HEK293 (cell line): ENCODE data around the gene TULP1.

Experiments used
- CTCF ChIA-PET: fragments of 350-600 bp; formaldehyde crosslinking; extraction: SDS; loops from one replicate; lab custom pipeline; 2021; ENCODE audit warnings: antibody characterized with exemption; lab: Yijun Ruan, JAX
- POLR2A ChIA-PET: fragments of 300-600 bp; formaldehyde crosslinking; extraction: SDS; loops from one replicate; lab custom pipeline; 2020; ENCODE audit warnings: antibody characterized with exemption, inconsistent platforms; lab: Yijun Ruan, JAX
- H3K27ac ChIP-seq: fragments of 200-500 bp; sonication (Bioruptor generic); 2 replicates; pipeline ENCODE4 v1.5.1; 2014; ENCODE audit warnings: low read depth, low read length, control low read depth, inconsistent platforms; ENCODE audit errors: extremely low read depth
- H3K36me3 ChIP-seq, 2 experiments: fragments of 200-500 bp in 1 of 2; sonication (Bioruptor generic) in 1 of 2; 1 replicate in 1 of 2; 2 replicates in 1 of 2; pipeline ENCODE4 v1.5.1; 2014 to 2017; ENCODE audit warnings: inconsistent platforms in 2 of 2, low read length in 2 of 2; ENCODE audit not compliant: control insufficient read depth in 2 of 2, insufficient read depth in 1 of 2
- H3K4me1 ChIP-seq: fragments of 200-500 bp; sonication (Bioruptor generic); 2 replicates; pipeline ENCODE4 v1.5.1; 2014; ENCODE audit warnings: mild to moderate bottlenecking, low read length, inconsistent platforms; ENCODE audit not compliant: control insufficient read depth, insufficient read depth
- H3K4me3 ChIP-seq: 2 replicates; pipeline ENCODE4 v1.5.1; 2011; ENCODE audit warnings: low read depth, mild to moderate bottlenecking, control low read depth, low read length, moderate library complexity
- H3K9me3 ChIP-seq: fragments of 200-500 bp; sonication (Bioruptor generic); 2 replicates; pipeline ENCODE4 v1.5.1; 2014; ENCODE audit warnings: low read depth, low read length, inconsistent platforms; ENCODE audit not compliant: control insufficient read depth, insufficient read depth
- GLI4 ChIP-seq: fragments of 450-650 bp; formaldehyde crosslinking; IDR thresholded peaks from 2 replicates; pipeline ENCODE4 v1.5.1; 2016; ENCODE audit warnings: missing biosample characterization, missing genetic modification characterization
- IKZF3 ChIP-seq: fragments of 450-650 bp; IDR thresholded peaks from 2 replicates; pipeline ENCODE4 v1.5.0; 2018; ENCODE audit warnings: missing biosample characterization, mild to moderate bottlenecking, missing genetic modification characterization, moderate library complexity
- KLF10 ChIP-seq: fragments of 450-650 bp; IDR thresholded peaks from 2 replicates; pipeline ENCODE4 v1.5.1; 2018; ENCODE audit warnings: missing biosample characterization, mild to moderate bottlenecking, missing genetic modification characterization
- KLF16 ChIP-seq: fragments of 450-650 bp; formaldehyde crosslinking; IDR thresholded peaks from 2 replicates; pipeline ENCODE4 v1.5.1; 2017; ENCODE audit warnings: missing biosample characterization, missing genetic modification characterization
- KLF9 ChIP-seq: fragments of 450-650 bp; formaldehyde crosslinking; IDR thresholded peaks from 2 replicates; pipeline ENCODE4 v1.5.1; 2016; ENCODE audit warnings: missing biosample characterization, missing genetic modification characterization, low read depth
- MEIS1 ChIP-seq: sonication (generic); formaldehyde crosslinking; IDR thresholded peaks from 2 replicates; pipeline ENCODE4 v1.8.1; 2022; ENCODE audit warnings: missing genetic modification reagents, mild to moderate bottlenecking, borderline replicate concordance
- OSR2 ChIP-seq: fragments of 450-650 bp; formaldehyde crosslinking; IDR thresholded peaks from 2 replicates; pipeline ENCODE4 v1.5.1; 2016; ENCODE audit warnings: missing biosample characterization, missing genetic modification characterization
- SCRT2 ChIP-seq: fragments of 450-650 bp; formaldehyde crosslinking; IDR thresholded peaks from 2 replicates; pipeline ENCODE4 v1.5.1; 2016; ENCODE audit warnings: missing biosample characterization, missing genetic modification characterization
- ZBTB17 ChIP-seq: fragments of 450-650 bp; formaldehyde crosslinking; IDR thresholded peaks from 2 replicates; pipeline ENCODE4 v1.5.1; 2016; ENCODE audit warnings: missing biosample characterization, missing genetic modification characterization
- ZFHX2 ChIP-seq: fragments of 450-650 bp; formaldehyde crosslinking; conservative IDR thresholded peaks from 2 replicates; pipeline ENCODE4 v1.5.1; 2016; ENCODE audit warnings: missing biosample characterization, missing genetic modification characterization
- ZNF140 ChIP-seq: fragments of 450-650 bp; formaldehyde crosslinking; IDR thresholded peaks from 2 replicates; pipeline ENCODE4 v1.5.1; 2016; ENCODE audit warnings: missing biosample characterization, missing genetic modification characterization
- ZNF169 ChIP-seq: fragments of 450-650 bp; formaldehyde crosslinking; IDR thresholded peaks from 2 replicates; pipeline ENCODE4 v1.5.1; 2016; ENCODE audit warnings: missing biosample characterization, missing genetic modification characterization
- ZNF175 ChIP-seq: fragments of 450-650 bp; formaldehyde crosslinking; IDR thresholded peaks from 2 replicates; pipeline ENCODE4 v1.5.1; 2016; ENCODE audit warnings: missing biosample characterization, missing genetic modification characterization
- ZNF19 ChIP-seq: fragments of 450-650 bp; formaldehyde crosslinking; IDR thresholded peaks from 2 replicates; pipeline ENCODE4; 2016; ENCODE audit warnings: missing biosample characterization, missing genetic modification characterization, low read depth
- ZNF2 ChIP-seq: fragments of 450-650 bp; formaldehyde crosslinking; IDR thresholded peaks from 2 replicates; pipeline ENCODE4 v1.5.1; 2016; ENCODE audit warnings: missing biosample characterization, missing genetic modification characterization
- ZNF24 ChIP-seq: fragments of 450-650 bp; formaldehyde crosslinking; IDR thresholded peaks from 2 replicates; pipeline ENCODE4 v1.5.1; 2016; ENCODE audit warnings: missing biosample characterization, missing genetic modification characterization
- ZNF248 ChIP-seq: fragments of 450-650 bp; formaldehyde crosslinking; IDR thresholded peaks from 2 replicates; pipeline ENCODE4 v1.5.1; 2017; ENCODE audit warnings: missing biosample characterization, missing genetic modification characterization
- ZNF521 ChIP-seq: fragments of 450-650 bp; formaldehyde crosslinking; IDR thresholded peaks from 2 replicates; pipeline ENCODE4 v1.5.1; 2017; ENCODE audit warnings: missing biosample characterization, mild to moderate bottlenecking, missing genetic modification characterization
- ZNF561 ChIP-seq: fragments of 450-650 bp; IDR thresholded peaks from 2 replicates; pipeline ENCODE4 v1.5.1; 2018; ENCODE audit warnings: missing biosample characterization, missing genetic modification characterization, borderline replicate concordance
- ZNF624 ChIP-seq: fragments of 450-650 bp; formaldehyde crosslinking; IDR thresholded peaks from 2 replicates; pipeline ENCODE4 v1.5.1; 2017; ENCODE audit warnings: missing biosample characterization, missing genetic modification characterization
- ZNF626 ChIP-seq: fragments of 450-650 bp; sonication (Bioruptor Pico); formaldehyde crosslinking; IDR thresholded peaks from 2 replicates; pipeline ENCODE4 v1.5.1; 2018; ENCODE audit warnings: missing biosample characterization, missing genetic modification characterization, inconsistent platforms
- ZNF692 ChIP-seq: fragments of 450-650 bp; formaldehyde crosslinking; IDR thresholded peaks from 2 replicates; pipeline ENCODE4 v1.5.1; 2016; ENCODE audit warnings: missing biosample characterization, missing genetic modification characterization
- ZNF701 ChIP-seq: fragments of 450-650 bp; formaldehyde crosslinking; IDR thresholded peaks from 2 replicates; pipeline ENCODE4 v1.5.1; 2016; ENCODE audit warnings: missing biosample characterization, missing genetic modification characterization
- ZNF76 ChIP-seq: fragments of 450-650 bp; formaldehyde crosslinking; IDR thresholded peaks from 2 replicates; pipeline ENCODE4; 2016; ENCODE audit warnings: low read depth, missing biosample characterization, missing genetic modification characterization, borderline replicate concordance
- ZNF776 ChIP-seq: fragments of 450-650 bp; formaldehyde crosslinking; IDR thresholded peaks from 2 replicates; pipeline ENCODE4 v1.5.0; 2017; ENCODE audit warnings: missing biosample characterization, missing genetic modification characterization, borderline replicate concordance
- ZSCAN23 ChIP-seq: fragments of 450-650 bp; formaldehyde crosslinking; IDR thresholded peaks from 2 replicates; pipeline ENCODE4 v1.5.1; 2016; ENCODE audit warnings: missing biosample characterization, missing genetic modification characterization
- ZXDB ChIP-seq: fragments of 450-650 bp; formaldehyde crosslinking; IDR thresholded peaks from 2 replicates; pipeline ENCODE4 v1.5.1; 2016; ENCODE audit warnings: missing biosample characterization, missing genetic modification characterization
- TF ChIP-seq, protein P1 (sequence below): fragments of 450-650 bp; formaldehyde crosslinking; IDR thresholded peaks from 2 replicates; pipeline ENCODE4 v1.5.1; 2016; ENCODE audit warnings: missing biosample characterization, missing genetic modification characterization
- TF ChIP-seq, protein P2 (sequence below): fragments of 450-650 bp; formaldehyde crosslinking; IDR thresholded peaks from 2 replicates; pipeline ENCODE4 v1.5.1; 2016; ENCODE audit warnings: missing biosample characterization, missing genetic modification characterization
- TF ChIP-seq, protein P3 (sequence below): fragments of 450-650 bp; formaldehyde crosslinking; IDR thresholded peaks from 2 replicates; pipeline ENCODE4 v1.5.1; 2016; ENCODE audit warnings: missing biosample characterization, missing genetic modification characterization

Gene TULP1

DNA sequence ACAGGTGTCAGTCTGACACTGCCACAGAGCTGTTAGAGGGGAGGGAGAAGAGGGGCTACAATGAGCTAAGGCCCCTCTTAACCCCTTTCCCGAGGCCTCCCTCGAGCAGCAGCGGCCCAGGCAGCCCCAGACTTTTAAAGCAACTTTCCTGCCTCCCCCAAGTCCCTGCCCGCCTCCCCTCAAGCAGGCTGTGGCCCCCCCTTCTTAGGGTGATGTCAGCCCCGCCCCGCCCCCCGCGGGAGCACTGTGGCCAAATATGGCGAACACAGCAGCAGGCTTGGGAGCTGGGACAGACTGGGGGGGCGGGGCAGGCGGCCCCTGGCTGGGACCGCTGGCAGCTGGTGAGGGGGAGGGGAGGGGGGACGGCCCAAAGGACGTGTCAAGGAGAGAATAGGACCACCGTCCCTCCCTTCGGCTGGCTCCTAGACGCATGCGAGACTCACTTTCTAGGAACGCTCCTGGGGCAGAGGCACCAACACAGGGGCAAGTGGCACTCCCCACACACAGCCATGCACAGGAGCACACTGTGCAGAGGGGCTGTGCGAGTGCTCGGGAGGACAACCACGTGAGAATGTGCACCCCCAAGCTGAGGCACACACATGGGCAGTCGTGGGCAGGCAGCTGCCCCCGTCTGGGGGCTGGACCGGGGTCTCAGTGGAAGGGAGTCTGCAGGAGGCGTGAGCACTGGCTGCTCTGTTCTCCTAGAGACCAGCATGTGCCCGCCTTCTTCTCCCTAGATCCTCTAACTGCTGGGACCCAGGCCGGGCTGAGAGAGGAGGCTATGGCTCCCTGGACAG is 22.5 kb downstream of the TULP1 start:
- peaks cover 0 to 4% of the 10 kb centered on the region in 2 experiments; a peak in 1 of 3 replicates for H3K36me3 ChIP-seq
- H3K4me3 ChIP-seq = no peak overlapping the region
- no peaks in the 10 kb centered on the region for H3K9me3 ChIP-seq
- CTCF ChIA-PET = interaction anchor here (0.7 to 1.1 kb wide), 3 partner anchors 23 to 1917 kb away, joined by 3 to 4 read pairs (median 3); no protein-coding TSS in a partner anchor
- POLR2A ChIA-PET = interaction anchor here (1.0 to 15.4 kb wide), 3 partner anchors 10 to 18 kb away, joined by 3 to 198 read pairs (median 4); partner anchors contain the start of gene RPL10A
- peaks cover 21% of the 10 kb centered on the region for H3K4me1 ChIP-seq
- H3K27ac ChIP-seq = no peak overlapping the region; the same call in 1 of the 2 replicates
- TF ChIP-seq KLF10 (tag by site-specific recombination) = 0 out of 2 replicates have a peak, but pooled peaks have one; percentile 43
- peak; percentile 70; the same call in 1 of the 2 replicates for TF ChIP-seq ZXDB
- no peak for TF ChIP-seq ZNF561 (tag by site-specific recombination)
- TF ChIP-seq ZNF140 (tag by site-specific recombination) = no peak
- TF ChIP-seq, protein P1, sequence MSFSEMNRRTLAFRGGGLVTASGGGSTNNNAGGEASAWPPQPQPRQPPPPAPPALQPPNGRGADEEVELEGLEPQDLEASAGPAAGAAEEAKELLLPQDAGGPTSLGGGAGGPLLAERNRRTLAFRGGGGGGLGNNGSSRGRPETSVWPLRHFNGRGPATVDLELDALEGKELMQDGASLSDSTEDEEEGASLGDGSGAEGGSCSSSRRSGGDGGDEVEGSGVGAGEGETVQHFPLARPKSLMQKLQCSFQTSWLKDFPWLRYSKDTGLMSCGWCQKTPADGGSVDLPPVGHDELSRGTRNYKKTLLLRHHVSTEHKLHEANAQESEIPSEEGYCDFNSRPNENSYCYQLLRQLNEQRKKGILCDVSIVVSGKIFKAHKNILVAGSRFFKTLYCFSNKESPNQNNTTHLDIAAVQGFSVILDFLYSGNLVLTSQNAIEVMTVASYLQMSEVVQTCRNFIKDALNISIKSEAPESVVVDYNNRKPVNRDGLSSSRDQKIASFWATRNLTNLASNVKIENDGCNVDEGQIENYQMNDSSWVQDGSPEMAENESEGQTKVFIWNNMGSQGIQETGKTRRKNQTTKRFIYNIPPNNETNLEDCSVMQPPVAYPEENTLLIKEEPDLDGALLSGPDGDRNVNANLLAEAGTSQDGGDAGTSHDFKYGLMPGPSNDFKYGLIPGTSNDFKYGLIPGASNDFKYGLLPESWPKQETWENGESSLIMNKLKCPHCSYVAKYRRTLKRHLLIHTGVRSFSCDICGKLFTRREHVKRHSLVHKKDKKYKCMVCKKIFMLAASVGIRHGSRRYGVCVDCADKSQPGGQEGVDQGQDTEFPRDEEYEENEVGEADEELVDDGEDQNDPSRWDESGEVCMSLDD (tag by site-specific recombination) = peak; percentile 24; the same call in 1 of the 2 replicates
- no peak for TF ChIP-seq ZNF169
- peak; percentile 50; the same call in 1 of the 2 replicates for TF ChIP-seq IKZF3 (tag by site-specific recombination)
- TF ChIP-seq GLI4 (tag by site-specific recombination) = no peak
- no peak for TF ChIP-seq MEIS1 (CRISPR knock-in tag)
- TF ChIP-seq, protein P2, sequence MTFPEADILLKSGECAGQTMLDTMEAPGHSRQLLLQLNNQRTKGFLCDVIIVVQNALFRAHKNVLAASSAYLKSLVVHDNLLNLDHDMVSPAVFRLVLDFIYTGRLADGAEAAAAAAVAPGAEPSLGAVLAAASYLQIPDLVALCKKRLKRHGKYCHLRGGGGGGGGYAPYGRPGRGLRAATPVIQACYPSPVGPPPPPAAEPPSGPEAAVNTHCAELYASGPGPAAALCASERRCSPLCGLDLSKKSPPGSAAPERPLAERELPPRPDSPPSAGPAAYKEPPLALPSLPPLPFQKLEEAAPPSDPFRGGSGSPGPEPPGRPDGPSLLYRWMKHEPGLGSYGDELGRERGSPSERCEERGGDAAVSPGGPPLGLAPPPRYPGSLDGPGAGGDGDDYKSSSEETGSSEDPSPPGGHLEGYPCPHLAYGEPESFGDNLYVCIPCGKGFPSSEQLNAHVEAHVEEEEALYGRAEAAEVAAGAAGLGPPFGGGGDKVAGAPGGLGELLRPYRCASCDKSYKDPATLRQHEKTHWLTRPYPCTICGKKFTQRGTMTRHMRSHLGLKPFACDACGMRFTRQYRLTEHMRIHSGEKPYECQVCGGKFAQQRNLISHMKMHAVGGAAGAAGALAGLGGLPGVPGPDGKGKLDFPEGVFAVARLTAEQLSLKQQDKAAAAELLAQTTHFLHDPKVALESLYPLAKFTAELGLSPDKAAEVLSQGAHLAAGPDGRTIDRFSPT = peak; percentile 83
- no peak for TF ChIP-seq ZNF248
- no peak for TF ChIP-seq ZNF624 (tag by site-specific recombination)
- no peak for TF ChIP-seq ZNF776
- peak; percentile 86 for TF ChIP-seq SCRT2 (tag by site-specific recombination)
- TF ChIP-seq OSR2 (tag by site-specific recombination) = peak; percentile 56; the same call in 1 of the 2 replicates
- peak; percentile 43; the same call in 1 of the 2 replicates for TF ChIP-seq ZBTB17 (tag by site-specific recombination)
- peak; percentile 79 for TF ChIP-seq ZFHX2 (tag by site-specific recombination)
- peak; percentile 95 for TF ChIP-seq KLF9 (tag by site-specific recombination)
- TF ChIP-seq ZNF76 (tag by site-specific recombination) = no peak
- no peak for TF ChIP-seq ZSCAN23 (tag by site-specific recombination)
- 0 out of 2 replicates have a peak, but pooled peaks have one; percentile 47 for TF ChIP-seq ZNF19
- no peak for TF ChIP-seq ZNF521
- no peak for TF ChIP-seq ZNF175 (tag by site-specific recombination)
- 0 out of 2 replicates have a peak, but pooled peaks have one; percentile 37 for TF ChIP-seq KLF16 (tag by site-specific recombination)
- TF ChIP-seq, protein P3, sequence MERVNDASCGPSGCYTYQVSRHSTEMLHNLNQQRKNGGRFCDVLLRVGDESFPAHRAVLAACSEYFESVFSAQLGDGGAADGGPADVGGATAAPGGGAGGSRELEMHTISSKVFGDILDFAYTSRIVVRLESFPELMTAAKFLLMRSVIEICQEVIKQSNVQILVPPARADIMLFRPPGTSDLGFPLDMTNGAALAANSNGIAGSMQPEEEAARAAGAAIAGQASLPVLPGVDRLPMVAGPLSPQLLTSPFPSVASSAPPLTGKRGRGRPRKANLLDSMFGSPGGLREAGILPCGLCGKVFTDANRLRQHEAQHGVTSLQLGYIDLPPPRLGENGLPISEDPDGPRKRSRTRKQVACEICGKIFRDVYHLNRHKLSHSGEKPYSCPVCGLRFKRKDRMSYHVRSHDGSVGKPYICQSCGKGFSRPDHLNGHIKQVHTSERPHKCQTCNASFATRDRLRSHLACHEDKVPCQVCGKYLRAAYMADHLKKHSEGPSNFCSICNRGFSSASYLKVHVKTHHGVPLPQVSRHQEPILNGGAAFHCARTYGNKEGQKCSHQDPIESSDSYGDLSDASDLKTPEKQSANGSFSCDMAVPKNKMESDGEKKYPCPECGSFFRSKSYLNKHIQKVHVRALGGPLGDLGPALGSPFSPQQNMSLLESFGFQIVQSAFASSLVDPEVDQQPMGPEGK (tag by site-specific recombination) = peak; percentile 74; the same call in 1 of the 2 replicates
- no peak for TF ChIP-seq ZNF626 (tag by site-specific recombination)
- TF ChIP-seq ZNF24 (tag by site-specific recombination) = 0 out of 2 replicates have a peak, but pooled peaks have one; percentile 35
- no peak for TF ChIP-seq ZNF701 (tag by site-specific recombination)
- no peak for TF ChIP-seq ZNF2 (tag by site-specific recombination)
- peak; percentile 28; the same call in 1 of the 2 replicates for TF ChIP-seq ZNF692
